HepG2 (cell line): Measurements from ENCODE around the gene OR51E2. TPM values are rescaled to one million over a fixed set of nuclear protein-coding genes. Genes with fewer than 3 reads are reported as not detected.

Source experiments
- ATAC-seq: fragments of 200-7000 bp; cut with Tn5 transposase; 3 replicates; pipeline ENCODE4 v1.9.1; 2020; ENCODE audit warnings: mild to moderate bottlenecking, moderate library complexity
- BruUV-seq: library from RNA; stranded (reverse); fragments of 400-500 nt; replicated peaks from 2 replicates; lab custom pipeline; 2021; lab: Mats Ljungman, UMichigan
- CTCF ChIA-PET: fragments of 300-600 bp; formaldehyde crosslinking; extraction: SDS; loops from one replicate; lab custom pipeline; 2021; ENCODE audit warnings: low total read pairs, inconsistent platforms, low intra/inter-chr PET ratio; lab: Yijun Ruan, JAX
- POLR2A ChIA-PET: fragments of 350-600 bp; sonication (Branson Sonifier 250); formaldehyde crosslinking; loops from one replicate; lab custom pipeline; 2020; ENCODE audit warnings: antibody characterized with exemption, inconsistent platforms; lab: Yijun Ruan, JAX
- DNase-seq: peaks from one replicate; pipeline ENCODE4 v3.0.0-alpha.2; 2015; ENCODE audit warnings: low spot score
- FAIRE-seq: peaks from 3 replicates; lab custom pipeline; 2011; peaks lifted over from hg19 to GRCh38; lab: Jason Lieb, UNC
- H2AFZ ChIP-seq: one replicate; pipeline ENCODE4 v1.6.1; 2011; ENCODE audit warnings: low read length, inconsistent platforms
- H3K27ac ChIP-seq: fragments of 300-600 bp; 3 replicates; pipeline ENCODE4 v1.8.0; 2011; ENCODE audit warnings: mixed run types, mild to moderate bottlenecking, mixed read lengths, low read length, inconsistent platforms; ENCODE audit not compliant: insufficient read depth; ENCODE audit errors: extremely low read length
- H3K27me3 ChIP-seq, 2 experiments: fragments of 200-600 bp in 1 of 2; 2 replicates in 1 of 2; 3 replicates in 1 of 2; pipeline versions ENCODE4 v1.6.0 to v1.8.0; 2011; ENCODE audit warnings: low read length in 2 of 2, mild to moderate bottlenecking in 2 of 2, moderate library complexity in 2 of 2, inconsistent platforms in 1 of 2; ENCODE audit not compliant: insufficient read depth in 2 of 2, control insufficient read depth in 1 of 2
- H3K36me3 ChIP-seq, 2 experiments: fragments of 200-600 bp in 1 of 2; replicated peaks in 1 of 2; 2 replicates in 1 of 2; 3 replicates in 1 of 2; pipeline versions ENCODE4 v1.5.1 to v1.8.0; 2011; ENCODE audit warnings: low read length in 2 of 2, inconsistent platforms in 1 of 2; ENCODE audit not compliant: insufficient read depth in 2 of 2, control insufficient read depth in 1 of 2
- H3K4me1 ChIP-seq: 2 replicates; pipeline ENCODE4 v1.5.1; 2012; ENCODE audit warnings: low read length, inconsistent platforms; ENCODE audit not compliant: insufficient read depth
- H3K4me2 ChIP-seq: 2 replicates; pipeline ENCODE4 v1.6.0; 2011; ENCODE audit warnings: low read depth, low read length, inconsistent platforms
- H3K4me3 ChIP-seq, 3 experiments: fragments of 200-600 bp in 1 of 3; sonication (generic), shearing (Covaris generic) in 1 of 3; replicated peaks in 1 of 3; 2 replicates each; pipeline ENCODE4 v1.5.1; 2011 to 2016; ENCODE audit warnings: low read length in 3 of 3, inconsistent platforms in 2 of 3, low read depth in 2 of 3, mild to moderate bottlenecking in 2 of 3, control low read depth in 1 of 3, mixed read lengths in 1 of 3; ENCODE audit not compliant: insufficient read depth in 1 of 3
- H3K79me2 ChIP-seq: one replicate; pipeline ENCODE4 v1.6.1; 2011; ENCODE audit warnings: low read length, inconsistent platforms; ENCODE audit not compliant: insufficient read depth
- H3K9ac ChIP-seq: 2 replicates; pipeline ENCODE4 v1.6.0; 2011; ENCODE audit warnings: mild to moderate bottlenecking, low read depth, low read length, inconsistent platforms; ENCODE audit not compliant: insufficient read depth
- H3K9me3 ChIP-seq: 2 replicates; pipeline ENCODE4 v1.5.1; 2012; ENCODE audit warnings: mild to moderate bottlenecking, low read length
- H4K20me1 ChIP-seq: 2 replicates; pipeline ENCODE4 v1.6.0; 2011; ENCODE audit warnings: inconsistent platforms, mild to moderate bottlenecking, low read length, moderate library complexity; ENCODE audit not compliant: insufficient read depth
- KDM3A ChIP-seq: IDR thresholded peaks from 2 replicates; pipeline ENCODE4 v1.6.1; 2018; ENCODE audit warnings: low read depth, missing compliant biosample characterization
- MED1 ChIP-seq: sonication (generic); formaldehyde crosslinking; IDR thresholded peaks from 2 replicates; pipeline ENCODE4 v1.4.0; 2020; ENCODE audit warnings: missing genetic modification reagents
- NR2F6 ChIP-seq, 2 experiments: IDR thresholded peaks; 2 replicates each; pipeline ENCODE4 v1.6.1; 2016; ENCODE audit warnings: antibody characterized with exemption in 1 of 2, mild to moderate bottlenecking in 1 of 2
- PBX3 ChIP-seq: sonication (generic); formaldehyde crosslinking; IDR thresholded peaks from 2 replicates; pipeline ENCODE4 v1.8.1; 2023; ENCODE audit warnings: missing genetic modification reagents, inconsistent platforms, borderline replicate concordance
- RFXAP ChIP-seq: sonication (generic); formaldehyde crosslinking; IDR thresholded peaks from 2 replicates; pipeline ENCODE4 v1.4.0; 2020; ENCODE audit warnings: missing genetic modification reagents, borderline replicate concordance
- SCMH1 ChIP-seq: sonication (generic); formaldehyde crosslinking; IDR thresholded peaks from 2 replicates; pipeline ENCODE4 v1.9.0; 2021; ENCODE audit warnings: missing genetic modification reagents, mild to moderate bottlenecking, borderline replicate concordance
- ZNF136 ChIP-seq: sonication (generic); formaldehyde crosslinking; IDR thresholded peaks from 2 replicates; pipeline ENCODE4 v1.8.1; 2022; ENCODE audit warnings: low read depth, mild to moderate bottlenecking, moderate library complexity, missing genetic modification reagents
- ZNF205 ChIP-seq: IDR thresholded peaks from 2 replicates; pipeline ENCODE4 v1.6.1; 2018; ENCODE audit warnings: missing biosample characterization, missing genetic modification reagents
- ZNF275 ChIP-seq: sonication (generic); formaldehyde crosslinking; IDR thresholded peaks from 2 replicates; pipeline ENCODE4 v1.8.0; 2022; ENCODE audit warnings: missing genetic modification reagents, mild to moderate bottlenecking, inconsistent platforms, borderline replicate concordance
- ZNF296 ChIP-seq: sonication (generic); formaldehyde crosslinking; conservative IDR thresholded peaks from 2 replicates; pipeline ENCODE4 v1.5.0; 2020; ENCODE audit warnings: mild to moderate bottlenecking, missing genetic modification reagents
- ZNF510 ChIP-seq: sonication (generic); formaldehyde crosslinking; IDR thresholded peaks from 2 replicates; pipeline ENCODE4 v1.4.0; 2020; ENCODE audit warnings: low read depth, mild to moderate bottlenecking, missing genetic modification reagents
- ZNF660 ChIP-seq: sonication (generic); formaldehyde crosslinking; IDR thresholded peaks from 2 replicates; pipeline ENCODE4 v1.5.1; 2020; ENCODE audit warnings: mild to moderate bottlenecking, low read depth, missing genetic modification reagents, borderline replicate concordance
- ZNF747 ChIP-seq: sonication (generic); formaldehyde crosslinking; IDR thresholded peaks from 2 replicates; pipeline ENCODE4 v1.8.1; 2023; ENCODE audit warnings: missing genetic modification reagents, mild to moderate bottlenecking, borderline replicate concordance
- ZNF782 ChIP-seq: sonication (generic); formaldehyde crosslinking; IDR thresholded peaks from 2 replicates; pipeline ENCODE4 v1.4.0; 2020; ENCODE audit warnings: missing genetic modification reagents, mild to moderate bottlenecking, borderline replicate concordance
- WGBS: methylation state at CpG from one replicate; pipeline ENCODE4 v1.1.6; 2017; ENCODE audit warnings: low lambda C conversion rate; 5-methylcytosine and 5-hydroxymethylcytosine counted together
- in situ Hi-C: cut with HindIII; loops from 2 replicates; pipeline ENCODE4 v1.10.0; 2017; ENCODE audit warnings: low pct_unique_long_range_greater_than_20kb; ENCODE audit not compliant: extremely low pct_ligation_motif_present
- intact Hi-C: fragments of 100-400 bp; cut with micrococcal nuclease; formaldehyde crosslinking; loops from one replicate; pipeline ENCODE4 v1.10.0; 2022; ENCODE audit not compliant: unreplicated experiment
- polyA plus RNA-seq, 8 experiments: library from polyadenylated mRNA; depleted of rRNA in 3 of 8; stranded (reverse) in 7 of 8; unstranded in 1 of 8; fragments of >200 nt; fragmentation: Illumina TruSeq in 4 of 8; extraction: Trizol in 4 of 8; gene quantifications; 2 replicates each; pipeline versions ENCODE4 v1.2.1 to v1.2.3, GENCODE V29; 2011 to 2016; ENCODE audit warnings: low read depth in 4 of 8, missing spikeins in 1 of 8, mixed read lengths in 1 of 8; ENCODE audit not compliant: insufficient read depth in 1 of 8
- total RNA-seq, 5 experiments: library from RNA; depleted of rRNA; stranded (reverse); fragments of >200 nt; fragmentation: Illumina TruSeq; extraction: Trizol; gene quantifications; 2 replicates each; pipeline ENCODE4 v1.2.3, GENCODE V29; 2016; ENCODE audit warnings: low read depth in 1 of 5
- TF ChIP-seq, protein P1 (sequence below): sonication (generic); formaldehyde crosslinking; IDR thresholded peaks from 2 replicates; pipeline ENCODE4 v1.4.0; 2020; ENCODE audit warnings: missing genetic modification reagents
- TF ChIP-seq, protein P2 (sequence below): IDR thresholded peaks from 2 replicates; pipeline ENCODE4 v1.6.1; 2016; ENCODE audit warnings: missing compliant biosample characterization, missing genetic modification reagents, borderline replicate concordance

OR51E2 gene
- total and polyA plus RNA-seq, 2 of the 13 experiments (the other 11 are each of a cell fraction or from before 2014, with no cell fraction given): not detected

- H3K4me3 ChIP-seq: no peak overlapping the region
- H3K9me3 ChIP-seq: no peaks in the 10 kb centered on the region
- no peak overlapping the region for H3K27ac ChIP-seq
- no TSS peak for BruUV-seq
- no peak overlapping the region for H3K9ac ChIP-seq
- 0% methylated on average over 5 of the region's 6 CpGs for WGBS
- H2AFZ ChIP-seq: no peak overlapping the region
- H3K79me2 ChIP-seq: no peaks in the 10 kb centered on the region
- H3K36me3 ChIP-seq: no peaks in the 10 kb centered on the region
- peaks cover 6% of the 10 kb centered on the region; the same call in 1 of the 2 replicates for H4K20me1 ChIP-seq
- no peaks in the 10 kb centered on the region for H3K4me1 ChIP-seq
- DNase-seq (no peak), ATAC-seq (no peak), FAIRE-seq (no peak)
- POLR2A ChIA-PET: no interaction called here
- peaks cover 0 to 35% of the 10 kb centered on the region in 2 experiments for H3K27me3 ChIP-seq
- no peak overlapping the region for H3K4me2 ChIP-seq
- CTCF ChIA-PET: no interaction called here
- intact Hi-C loops: no loop called here
- in situ Hi-C loops: loop anchor here (5.0 kb wide), 1 partner anchor 367 kb away; no protein-coding TSS in a partner anchor
- no peak for TF ChIP-seq ZNF136 (CRISPR knock-in tag)
- no peak for TF ChIP-seq ZNF296 (CRISPR knock-in tag)
- TF ChIP-seq NR2F6 (IDR thresholded peaks at IDR 0.05): no peak
- no peak for TF ChIP-seq NR2F6 (CRISPR knock-in tag; IDR thresholded peaks at IDR 0.05)
- TF ChIP-seq, protein P1, sequence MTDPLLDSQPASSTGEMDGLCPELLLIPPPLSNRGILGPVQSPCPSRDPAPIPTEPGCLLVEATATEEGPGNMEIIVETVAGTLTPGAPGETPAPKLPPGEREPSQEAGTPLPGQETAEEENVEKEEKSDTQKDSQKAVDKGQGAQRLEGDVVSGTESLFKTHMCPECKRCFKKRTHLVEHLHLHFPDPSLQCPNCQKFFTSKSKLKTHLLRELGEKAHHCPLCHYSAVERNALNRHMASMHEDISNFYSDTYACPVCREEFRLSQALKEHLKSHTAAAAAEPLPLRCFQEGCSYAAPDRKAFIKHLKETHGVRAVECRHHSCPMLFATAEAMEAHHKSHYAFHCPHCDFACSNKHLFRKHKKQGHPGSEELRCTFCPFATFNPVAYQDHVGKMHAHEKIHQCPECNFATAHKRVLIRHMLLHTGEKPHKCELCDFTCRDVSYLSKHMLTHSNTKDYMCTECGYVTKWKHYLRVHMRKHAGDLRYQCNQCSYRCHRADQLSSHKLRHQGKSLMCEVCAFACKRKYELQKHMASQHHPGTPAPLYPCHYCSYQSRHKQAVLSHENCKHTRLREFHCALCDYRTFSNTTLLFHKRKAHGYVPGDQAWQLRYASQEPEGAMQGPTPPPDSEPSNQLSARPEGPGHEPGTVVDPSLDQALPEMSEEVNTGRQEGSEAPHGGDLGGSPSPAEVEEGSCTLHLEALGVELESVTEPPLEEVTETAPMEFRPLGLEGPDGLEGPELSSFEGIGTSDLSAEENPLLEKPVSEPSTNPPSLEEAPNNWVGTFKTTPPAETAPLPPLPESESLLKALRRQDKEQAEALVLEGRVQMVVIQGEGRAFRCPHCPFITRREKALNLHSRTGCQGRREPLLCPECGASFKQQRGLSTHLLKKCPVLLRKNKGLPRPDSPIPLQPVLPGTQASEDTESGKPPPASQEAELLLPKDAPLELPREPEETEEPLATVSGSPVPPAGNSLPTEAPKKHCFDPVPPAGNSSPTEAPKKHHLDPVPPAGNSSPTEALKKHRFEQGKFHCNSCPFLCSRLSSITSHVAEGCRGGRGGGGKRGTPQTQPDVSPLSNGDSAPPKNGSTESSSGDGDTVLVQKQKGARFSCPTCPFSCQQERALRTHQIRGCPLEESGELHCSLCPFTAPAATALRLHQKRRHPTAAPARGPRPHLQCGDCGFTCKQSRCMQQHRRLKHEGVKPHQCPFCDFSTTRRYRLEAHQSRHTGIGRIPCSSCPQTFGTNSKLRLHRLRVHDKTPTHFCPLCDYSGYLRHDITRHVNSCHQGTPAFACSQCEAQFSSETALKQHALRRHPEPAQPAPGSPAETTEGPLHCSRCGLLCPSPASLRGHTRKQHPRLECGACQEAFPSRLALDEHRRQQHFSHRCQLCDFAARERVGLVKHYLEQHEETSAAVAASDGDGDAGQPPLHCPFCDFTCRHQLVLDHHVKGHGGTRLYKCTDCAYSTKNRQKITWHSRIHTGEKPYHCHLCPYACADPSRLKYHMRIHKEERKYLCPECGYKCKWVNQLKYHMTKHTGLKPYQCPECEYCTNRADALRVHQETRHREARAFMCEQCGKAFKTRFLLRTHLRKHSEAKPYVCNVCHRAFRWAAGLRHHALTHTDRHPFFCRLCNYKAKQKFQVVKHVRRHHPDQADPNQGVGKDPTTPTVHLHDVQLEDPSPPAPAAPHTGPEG: no peak
- no peak for TF ChIP-seq SCMH1 (CRISPR knock-in tag)
- TF ChIP-seq MED1 (CRISPR knock-in tag): no peak
- no peak for TF ChIP-seq PBX3 (CRISPR knock-in tag)
- no peak for TF ChIP-seq ZNF747 (CRISPR knock-in tag)
- TF ChIP-seq ZNF510 (CRISPR knock-in tag): no peak
- TF ChIP-seq ZNF660 (CRISPR knock-in tag): no peak
- TF ChIP-seq, protein P2, sequence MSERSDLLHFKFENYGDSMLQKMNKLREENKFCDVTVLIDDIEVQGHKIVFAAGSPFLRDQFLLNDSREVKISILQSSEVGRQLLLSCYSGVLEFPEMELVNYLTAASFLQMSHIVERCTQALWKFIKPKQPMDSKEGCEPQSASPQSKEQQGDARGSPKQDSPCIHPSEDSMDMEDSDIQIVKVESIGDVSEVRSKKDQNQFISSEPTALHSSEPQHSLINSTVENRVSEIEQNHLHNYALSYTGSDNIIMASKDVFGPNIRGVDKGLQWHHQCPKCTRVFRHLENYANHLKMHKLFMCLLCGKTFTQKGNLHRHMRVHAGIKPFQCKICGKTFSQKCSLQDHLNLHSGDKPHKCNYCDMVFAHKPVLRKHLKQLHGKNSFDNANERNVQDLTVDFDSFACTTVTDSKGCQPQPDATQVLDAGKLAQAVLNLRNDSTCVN (CRISPR knock-in tag): no peak
- TF ChIP-seq ZNF205 (CRISPR knock-in tag): no peak
- TF ChIP-seq RFXAP (CRISPR knock-in tag): no peak
- no peak for TF ChIP-seq ZNF275 (CRISPR knock-in tag)
- TF ChIP-seq KDM3A (CRISPR knock-in tag): no peak
- TF ChIP-seq ZNF782: no peak
Measured at GRCh38 chr11:4639931-4640330, 57.7 kb downstream of the OR51E2 start.
